GM12875 (cell line): Measurements from ENCODE around the gene AGO4.
A peak's percentile ranks its signal among the peaks of the same experiment; 100 is the strongest.

Experiments used
- H3K4me3 ChIP-seq: one replicate; pipeline ENCODE4 v1.5.1; 2011; ENCODE audit warnings: low read depth, low read length, control low read depth
- TF ChIP-seq, protein P1 (sequence below): IDR thresholded peaks from 2 replicates; pipeline ENCODE4 v1.5.1; 2011; ENCODE audit warnings: low read depth, mild to moderate bottlenecking, control low read depth, inconsistent platforms, low read length, moderate library complexity, borderline replicate concordance; ENCODE audit not compliant: insufficient read depth

Gene AGO4

DNA sequence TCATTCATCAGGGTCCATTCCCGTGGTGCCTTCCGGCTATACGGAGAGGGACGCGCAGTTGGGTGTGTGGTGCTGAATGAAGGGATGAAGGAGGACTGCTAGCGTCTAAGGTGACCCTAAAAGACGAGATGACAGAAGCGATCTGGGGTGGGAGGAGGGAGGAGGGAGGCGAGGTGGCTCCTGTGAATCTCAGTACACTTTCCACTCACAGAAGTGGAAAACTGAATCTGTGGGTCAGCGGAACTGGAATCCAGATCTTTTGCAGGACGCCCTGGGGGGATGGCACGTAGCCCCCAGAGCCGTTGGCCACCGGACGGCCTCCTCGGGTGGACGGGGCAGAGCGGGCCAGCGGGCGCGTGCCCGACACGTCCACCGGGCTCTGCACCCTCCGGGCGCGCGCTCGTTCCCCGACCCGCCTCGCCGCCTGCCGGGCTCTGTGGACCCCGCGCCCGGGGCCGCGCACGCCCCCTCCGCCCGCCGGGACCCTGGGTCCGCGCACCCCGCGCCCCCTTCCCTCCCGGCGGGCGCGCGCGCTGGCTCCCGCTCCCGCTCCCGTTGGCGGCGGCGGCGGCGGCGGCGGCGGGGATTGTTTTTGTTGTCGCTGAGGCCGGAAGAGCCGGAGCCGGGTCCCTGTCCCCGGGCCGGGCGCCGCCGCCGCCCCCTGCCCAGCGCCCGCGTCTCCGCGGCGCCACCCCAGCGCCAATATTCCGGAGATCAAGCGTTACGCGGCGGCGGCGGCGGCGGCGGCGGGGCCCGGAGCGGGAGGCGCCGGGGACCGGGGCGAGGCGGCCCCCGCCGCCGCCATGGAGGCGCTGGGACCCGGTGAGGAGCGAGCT lies at the start of gene AGO4:
AGO4 (plus strand) TSS at position 403 of the 836 bp plus-strand sequence; CDS start at position 804, 401 bp downstream.
- TF ChIP-seq, protein P1, sequence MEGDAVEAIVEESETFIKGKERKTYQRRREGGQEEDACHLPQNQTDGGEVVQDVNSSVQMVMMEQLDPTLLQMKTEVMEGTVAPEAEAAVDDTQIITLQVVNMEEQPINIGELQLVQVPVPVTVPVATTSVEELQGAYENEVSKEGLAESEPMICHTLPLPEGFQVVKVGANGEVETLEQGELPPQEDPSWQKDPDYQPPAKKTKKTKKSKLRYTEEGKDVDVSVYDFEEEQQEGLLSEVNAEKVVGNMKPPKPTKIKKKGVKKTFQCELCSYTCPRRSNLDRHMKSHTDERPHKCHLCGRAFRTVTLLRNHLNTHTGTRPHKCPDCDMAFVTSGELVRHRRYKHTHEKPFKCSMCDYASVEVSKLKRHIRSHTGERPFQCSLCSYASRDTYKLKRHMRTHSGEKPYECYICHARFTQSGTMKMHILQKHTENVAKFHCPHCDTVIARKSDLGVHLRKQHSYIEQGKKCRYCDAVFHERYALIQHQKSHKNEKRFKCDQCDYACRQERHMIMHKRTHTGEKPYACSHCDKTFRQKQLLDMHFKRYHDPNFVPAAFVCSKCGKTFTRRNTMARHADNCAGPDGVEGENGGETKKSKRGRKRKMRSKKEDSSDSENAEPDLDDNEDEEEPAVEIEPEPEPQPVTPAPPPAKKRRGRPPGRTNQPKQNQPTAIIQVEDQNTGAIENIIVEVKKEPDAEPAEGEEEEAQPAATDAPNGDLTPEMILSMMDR: no peak
- H3K4me3 ChIP-seq: peak within 1 kb of the TSS; percentile 78

DNA sequence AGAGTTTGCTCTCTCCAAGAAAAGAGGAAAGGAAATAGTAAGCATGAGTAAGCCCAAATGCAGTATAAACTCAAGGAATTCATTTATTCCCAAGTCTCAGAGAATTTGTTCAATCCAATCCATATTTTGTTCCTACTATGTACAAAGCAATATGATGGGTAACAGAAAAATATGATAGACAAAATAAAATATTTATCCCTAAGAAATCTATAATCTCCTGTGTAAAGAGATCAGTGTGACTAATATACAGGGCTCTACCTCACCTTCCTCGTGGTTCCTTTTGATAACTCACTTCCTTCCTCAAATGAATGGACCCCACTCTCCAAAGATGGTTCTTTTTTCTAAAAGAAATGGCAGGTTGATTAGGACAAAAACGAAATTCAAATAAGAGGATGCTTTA lies 45.7 kb upstream of the AGO4 start:
- H3K4me3 ChIP-seq: no peak overlapping the region
- TF ChIP-seq, protein P1: no peak

DNA sequence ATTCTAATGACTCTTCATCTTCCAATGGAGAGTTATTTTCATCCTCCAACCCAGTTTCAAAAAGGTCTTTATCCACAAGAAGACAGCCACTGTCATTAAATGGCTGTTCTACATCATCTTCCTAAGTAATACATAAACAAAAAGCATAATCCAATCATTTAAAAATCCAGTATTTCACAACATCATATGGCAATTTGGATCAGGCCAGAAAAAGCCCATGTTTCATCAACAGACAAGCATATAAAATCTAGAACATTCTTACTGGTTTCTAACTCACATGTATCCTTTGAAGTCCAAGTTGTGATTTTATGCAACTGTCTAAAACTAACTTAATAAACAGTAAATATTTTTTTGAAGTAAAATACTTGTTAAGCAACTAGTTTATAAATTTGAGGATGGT lies 44.6 kb upstream of the AGO4 start:
- TF ChIP-seq, protein P1: no peak
- no peak overlapping the region for H3K4me3 ChIP-seq

DNA sequence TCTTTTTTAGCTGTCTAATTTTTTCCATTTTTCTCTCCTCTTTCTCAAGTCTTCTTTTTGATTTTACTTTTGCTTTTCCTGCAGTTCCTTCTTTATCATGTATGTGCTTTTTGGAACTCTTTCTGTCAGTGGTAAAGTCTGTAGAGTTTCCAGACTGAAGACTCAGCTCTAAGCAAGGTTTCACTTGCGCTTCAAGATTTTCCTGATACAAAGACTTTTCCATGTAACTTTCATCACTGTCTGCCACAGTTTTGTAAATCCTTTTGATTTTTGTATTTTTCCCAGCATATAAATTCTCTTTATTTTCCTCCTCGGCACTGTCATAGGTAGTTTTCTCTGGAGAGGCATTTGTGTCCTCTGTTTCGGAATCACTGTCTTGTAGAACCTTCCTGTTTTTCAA lies 43.5 kb upstream of the AGO4 start:
- H3K4me3 ChIP-seq: no peak overlapping the region
- TF ChIP-seq, protein P1: no peak

DNA sequence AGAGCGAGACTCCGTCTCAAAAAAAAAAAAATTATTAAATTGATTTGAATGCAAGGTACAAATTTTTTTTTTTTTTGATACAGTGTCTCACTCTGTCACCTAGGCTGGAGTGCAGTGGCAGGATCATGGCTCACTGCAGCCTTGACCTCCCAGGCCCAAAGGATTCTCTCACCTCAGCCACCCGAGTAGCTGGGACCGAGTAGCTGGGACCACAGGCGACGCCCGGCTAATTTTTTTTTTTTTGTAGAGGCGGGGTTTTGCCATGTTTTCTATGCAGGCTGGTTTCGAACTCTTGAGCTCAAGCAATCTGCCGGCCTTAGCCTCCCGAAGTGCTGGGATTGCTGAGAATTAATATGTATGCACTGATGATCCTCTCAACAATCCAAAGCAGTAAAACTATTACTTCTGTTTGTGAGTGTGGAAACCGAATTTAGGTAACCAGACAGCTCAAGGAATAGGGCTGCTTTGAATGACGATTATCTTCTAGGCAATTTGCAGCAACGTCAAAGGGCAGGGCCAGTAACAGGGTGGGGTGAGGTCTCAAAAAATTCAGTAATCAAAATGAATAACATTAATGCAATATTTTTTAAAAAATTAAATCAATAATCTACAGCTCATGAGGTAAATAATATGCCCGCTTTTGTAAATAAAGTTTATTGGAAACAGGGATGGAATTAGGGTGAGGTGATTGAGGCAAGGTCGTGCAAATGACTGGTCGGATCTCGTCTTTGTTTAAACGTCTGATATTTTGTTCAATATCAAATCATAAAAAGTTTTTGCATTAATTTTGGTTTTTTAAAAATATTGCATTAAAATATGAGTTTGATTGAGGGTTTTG lies 39.2 kb upstream of the AGO4 start:
- TF ChIP-seq, protein P1: no peak
- H3K4me3 ChIP-seq: peak overlapping the region; percentile 95

DNA sequence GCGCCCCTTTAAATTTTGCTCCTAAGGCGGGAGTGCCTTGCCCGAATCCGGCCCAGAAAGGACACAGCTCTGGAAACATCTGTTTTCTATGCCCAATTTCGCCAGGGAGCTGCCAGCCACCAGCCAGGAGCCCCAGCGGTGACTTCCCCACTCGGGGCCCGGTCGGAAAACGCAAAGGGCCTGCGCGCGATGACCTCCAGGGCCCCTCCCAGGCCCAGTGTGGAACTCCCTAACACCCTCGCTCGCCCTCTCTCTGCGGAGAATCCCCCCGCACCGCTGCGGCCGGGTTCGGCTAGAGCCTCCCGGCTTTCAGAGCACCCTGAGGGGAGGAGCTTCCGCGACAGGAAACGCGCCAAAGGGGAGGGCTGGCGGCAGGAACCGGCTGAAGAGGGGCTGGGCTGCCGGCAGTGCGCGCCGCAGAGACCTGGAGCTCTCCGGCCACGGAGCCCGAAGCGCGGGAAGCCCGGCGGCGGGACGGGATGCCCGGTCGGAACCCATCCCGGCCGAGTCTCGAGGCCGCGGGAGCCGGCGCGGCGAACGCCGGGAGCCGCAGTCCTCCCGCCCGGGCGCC lies 38.5 kb upstream of the AGO4 start:
- peak overlapping the region; percentile 95 for H3K4me3 ChIP-seq
- TF ChIP-seq, protein P1: peak; percentile 16; the same call in 1 of the 2 replicates
